HepG2 (cell line): ENCODE results near the gene PRR35. TPM values are rescaled to one million over a fixed set of nuclear protein-coding genes. Genes with fewer than 3 reads are reported as not detected.
A peak's percentile ranks its signal among the peaks of the same experiment; 100 is the strongest.

Source experiments
- ATAC-seq: fragments of 200-7000 bp; cut with Tn5 transposase; 3 replicates; pipeline ENCODE4 v1.9.1; 2020; ENCODE audit warnings: mild to moderate bottlenecking, moderate library complexity
- BruUV-seq: library from RNA; stranded (reverse); fragments of 400-500 nt; replicated peaks from 2 replicates; lab custom pipeline; 2021; lab: Mats Ljungman, UMichigan
- CTCF ChIA-PET: fragments of 300-600 bp; formaldehyde crosslinking; extraction: SDS; loops from one replicate; lab custom pipeline; 2021; ENCODE audit warnings: low total read pairs, inconsistent platforms, low intra/inter-chr PET ratio; lab: Yijun Ruan, JAX
- POLR2A ChIA-PET: fragments of 350-600 bp; sonication (Branson Sonifier 250); formaldehyde crosslinking; loops from one replicate; lab custom pipeline; 2020; ENCODE audit warnings: antibody characterized with exemption, inconsistent platforms; lab: Yijun Ruan, JAX
- DNase-seq: peaks from one replicate; pipeline ENCODE4 v3.0.0-alpha.2; 2015; ENCODE audit warnings: low spot score
- FAIRE-seq: peaks from 3 replicates; lab custom pipeline; 2011; peaks lifted over from hg19 to GRCh38; lab: Jason Lieb, UNC
- H2AFZ ChIP-seq: one replicate; pipeline ENCODE4 v1.6.1; 2011; ENCODE audit warnings: low read length, inconsistent platforms
- H3K27ac ChIP-seq: fragments of 300-600 bp; 3 replicates; pipeline ENCODE4 v1.8.0; 2011; ENCODE audit warnings: mixed run types, mild to moderate bottlenecking, mixed read lengths, low read length, inconsistent platforms; ENCODE audit not compliant: insufficient read depth; ENCODE audit errors: extremely low read length
- H3K27me3 ChIP-seq, 2 experiments: fragments of 200-600 bp in 1 of 2; 2 replicates in 1 of 2; 3 replicates in 1 of 2; pipeline versions ENCODE4 v1.6.0 to v1.8.0; 2011; ENCODE audit warnings: low read length in 2 of 2, mild to moderate bottlenecking in 2 of 2, moderate library complexity in 2 of 2, inconsistent platforms in 1 of 2; ENCODE audit not compliant: insufficient read depth in 2 of 2, control insufficient read depth in 1 of 2
- H3K36me3 ChIP-seq, 2 experiments: fragments of 200-600 bp in 1 of 2; replicated peaks in 1 of 2; 2 replicates in 1 of 2; 3 replicates in 1 of 2; pipeline versions ENCODE4 v1.5.1 to v1.8.0; 2011; ENCODE audit warnings: low read length in 2 of 2, inconsistent platforms in 1 of 2; ENCODE audit not compliant: insufficient read depth in 2 of 2, control insufficient read depth in 1 of 2
- H3K4me1 ChIP-seq: 2 replicates; pipeline ENCODE4 v1.5.1; 2012; ENCODE audit warnings: low read length, inconsistent platforms; ENCODE audit not compliant: insufficient read depth
- H3K4me2 ChIP-seq: 2 replicates; pipeline ENCODE4 v1.6.0; 2011; ENCODE audit warnings: low read depth, low read length, inconsistent platforms
- H3K4me3 ChIP-seq, 3 experiments: fragments of 200-600 bp in 1 of 3; sonication (generic), shearing (Covaris generic) in 1 of 3; replicated peaks in 1 of 3; 2 replicates each; pipeline ENCODE4 v1.5.1; 2011 to 2016; ENCODE audit warnings: low read length in 3 of 3, inconsistent platforms in 2 of 3, low read depth in 2 of 3, mild to moderate bottlenecking in 2 of 3, control low read depth in 1 of 3, mixed read lengths in 1 of 3; ENCODE audit not compliant: insufficient read depth in 1 of 3
- H3K79me2 ChIP-seq: one replicate; pipeline ENCODE4 v1.6.1; 2011; ENCODE audit warnings: low read length, inconsistent platforms; ENCODE audit not compliant: insufficient read depth
- H3K9ac ChIP-seq: 2 replicates; pipeline ENCODE4 v1.6.0; 2011; ENCODE audit warnings: mild to moderate bottlenecking, low read depth, low read length, inconsistent platforms; ENCODE audit not compliant: insufficient read depth
- H3K9me3 ChIP-seq: 2 replicates; pipeline ENCODE4 v1.5.1; 2012; ENCODE audit warnings: mild to moderate bottlenecking, low read length
- H4K20me1 ChIP-seq: 2 replicates; pipeline ENCODE4 v1.6.0; 2011; ENCODE audit warnings: inconsistent platforms, mild to moderate bottlenecking, low read length, moderate library complexity; ENCODE audit not compliant: insufficient read depth
- DPF2 ChIP-seq: sonication (generic); formaldehyde crosslinking; IDR thresholded peaks from 2 replicates; pipeline ENCODE4 v1.4.0; 2020; ENCODE audit warnings: mild to moderate bottlenecking, low read depth, missing genetic modification reagents, borderline replicate concordance
- KLF16 ChIP-seq, 2 experiments: sonication (generic) in 1 of 2; formaldehyde crosslinking in 1 of 2; IDR thresholded peaks; 2 replicates each; pipeline versions ENCODE4 v1.6.1 to v1.8.0; 2016 to 2023; ENCODE audit warnings: missing genetic modification reagents in 2 of 2, missing compliant biosample characterization in 1 of 2
- NRL ChIP-seq: sonication (generic); formaldehyde crosslinking; IDR thresholded peaks from 2 replicates; pipeline ENCODE4 v1.5.0; 2020; ENCODE audit warnings: missing genetic modification reagents, mild to moderate bottlenecking, moderate library complexity, borderline replicate concordance
- TP53 ChIP-seq: sonication (generic); formaldehyde crosslinking; conservative IDR thresholded peaks from 2 replicates; pipeline ENCODE4 v1.4.0; 2020; ENCODE audit warnings: missing genetic modification reagents
- ZNF263 ChIP-seq: sonication (generic); formaldehyde crosslinking; IDR thresholded peaks from 2 replicates; pipeline ENCODE4 v1.4.0; 2020; ENCODE audit warnings: missing genetic modification reagents
- ZNF557 ChIP-seq: sonication (generic); formaldehyde crosslinking; IDR thresholded peaks from 2 replicates; pipeline ENCODE4 v1.4.0; 2020; ENCODE audit warnings: missing genetic modification reagents
- WGBS: methylation state at CpG from one replicate; pipeline ENCODE4 v1.1.6; 2017; ENCODE audit warnings: low lambda C conversion rate; 5-methylcytosine and 5-hydroxymethylcytosine counted together
- in situ Hi-C: cut with HindIII; loops from 2 replicates; pipeline ENCODE4 v1.10.0; 2017; ENCODE audit warnings: low pct_unique_long_range_greater_than_20kb; ENCODE audit not compliant: extremely low pct_ligation_motif_present
- intact Hi-C: fragments of 100-400 bp; cut with micrococcal nuclease; formaldehyde crosslinking; loops from one replicate; pipeline ENCODE4 v1.10.0; 2022; ENCODE audit not compliant: unreplicated experiment
- polyA plus RNA-seq, 8 experiments: library from polyadenylated mRNA; depleted of rRNA in 3 of 8; stranded (reverse) in 7 of 8; unstranded in 1 of 8; fragments of >200 nt; fragmentation: Illumina TruSeq in 4 of 8; extraction: Trizol in 4 of 8; gene quantifications; 2 replicates each; pipeline versions ENCODE4 v1.2.1 to v1.2.3, GENCODE V29; 2011 to 2016; ENCODE audit warnings: low read depth in 4 of 8, missing spikeins in 1 of 8, mixed read lengths in 1 of 8; ENCODE audit not compliant: insufficient read depth in 1 of 8
- total RNA-seq, 5 experiments: library from RNA; depleted of rRNA; stranded (reverse); fragments of >200 nt; fragmentation: Illumina TruSeq; extraction: Trizol; gene quantifications; 2 replicates each; pipeline ENCODE4 v1.2.3, GENCODE V29; 2016; ENCODE audit warnings: low read depth in 1 of 5
- TF ChIP-seq, protein P1 (sequence below): sonication (generic); formaldehyde crosslinking; IDR thresholded peaks from 2 replicates; pipeline ENCODE4 v1.5.0; 2020; ENCODE audit warnings: missing genetic modification reagents, mild to moderate bottlenecking, borderline replicate concordance
- TF ChIP-seq, protein P2 (sequence below): sonication (generic); formaldehyde crosslinking; IDR thresholded peaks from 2 replicates; pipeline ENCODE4 v1.4.0; 2020; ENCODE audit warnings: missing genetic modification reagents
- TF ChIP-seq, protein P3 (sequence below): sonication (generic); formaldehyde crosslinking; conservative IDR thresholded peaks from 2 replicates; pipeline ENCODE4 v1.4.0; 2020; ENCODE audit warnings: mild to moderate bottlenecking, missing genetic modification reagents, moderate library complexity
- TF ChIP-seq, protein P4 (sequence below): sonication (generic); formaldehyde crosslinking; IDR thresholded peaks from 2 replicates; pipeline ENCODE4 v1.5.1; 2020; ENCODE audit warnings: mild to moderate bottlenecking, missing genetic modification reagents, borderline replicate concordance

Gene PRR35
- total and polyA plus RNA-seq, 2 of the 13 experiments (the other 11 are each of a cell fraction or from before 2014, with no cell fraction given), result 0.07 to 0.16 TPM

DNA sequence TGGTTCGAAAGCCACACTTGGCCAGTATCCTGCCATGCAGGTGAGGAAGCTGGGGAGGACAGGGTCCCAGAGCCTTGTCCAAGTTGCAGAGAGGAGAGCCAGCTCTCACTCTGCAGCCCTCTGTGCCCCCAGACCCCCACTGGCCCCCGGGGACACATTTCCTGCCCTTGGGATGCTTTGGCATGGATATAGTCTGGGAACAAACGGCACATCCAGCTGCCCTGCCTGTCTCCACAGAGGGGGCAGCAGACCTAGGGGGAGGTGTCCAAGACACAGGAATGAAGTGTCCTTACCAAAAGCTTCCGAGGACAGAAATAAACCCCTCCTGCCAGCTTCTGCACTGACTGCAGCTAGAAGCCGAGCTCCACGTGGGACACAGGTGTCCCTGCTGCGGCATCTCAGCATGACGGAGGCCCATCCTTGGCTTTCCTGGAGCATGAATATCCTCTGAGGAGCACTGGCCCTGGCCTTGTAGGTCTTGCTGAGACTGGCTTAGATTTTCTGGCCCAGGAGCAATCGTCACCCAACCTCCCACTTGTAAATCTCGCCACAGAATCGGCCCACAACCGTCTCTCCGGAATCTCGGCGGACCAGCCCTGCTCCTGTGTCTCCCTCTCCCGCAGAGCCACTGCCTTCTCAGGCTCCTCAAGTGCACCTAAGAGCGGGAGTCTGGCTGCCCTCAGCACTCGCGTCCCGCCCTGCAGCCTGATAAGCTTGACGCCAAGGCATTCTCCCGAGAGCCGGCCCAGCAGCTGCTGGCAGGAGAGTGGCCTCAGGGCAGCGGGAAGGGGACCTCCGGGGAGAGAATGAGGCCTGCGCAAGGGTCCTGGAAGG is 33.8 kb upstream of the PRR35 start:
- Histone ChIP-seq H3K4me2 (peak overlapping the region; percentile 99), H3K36me3 (peaks cover 2 to 5% of the 10 kb centered on the region in 2 experiments; a peak in 2 of 5 replicates), H3K27ac (peak overlapping the region; percentile 72), H3K9me3 (no peaks in the 10 kb centered on the region), H4K20me1 (peaks cover 13% of the 10 kb centered on the region; the same call in 1 of the 2 replicates), H3K4me1 (peaks cover 48% of the 10 kb centered on the region), H3K27me3 (no peaks in the 10 kb centered on the region; a peak in 1 of 5 replicates), H2AFZ (no peak overlapping the region), H3K79me2 (peaks cover 50% of the 10 kb centered on the region), H3K4me3 (peak overlapping the region; percentile 92 to 96 (median 96)), H3K9ac (peak overlapping the region; percentile 98)
- ChIA-PET POLR2A (interaction anchor here (0.7 to 2.7 kb wide), 9 partner anchors 8 to 147 kb away, joined by 3 to 35 read pairs (median 6); partner anchors contain the start of gene PIGQ), CTCF (no interaction called here)
- in situ Hi-C loops, result no loop called here
- intact Hi-C loops, result no loop called here
- TSS peak; percentile 71 for BruUV-seq
- FAIRE-seq, result no peak
- DNase-seq, result no peak
- 2% methylated on average over 19 of the region's 26 CpGs for WGBS
- ATAC-seq, result peak; percentile 16
- TF ChIP-seq, protein P1, sequence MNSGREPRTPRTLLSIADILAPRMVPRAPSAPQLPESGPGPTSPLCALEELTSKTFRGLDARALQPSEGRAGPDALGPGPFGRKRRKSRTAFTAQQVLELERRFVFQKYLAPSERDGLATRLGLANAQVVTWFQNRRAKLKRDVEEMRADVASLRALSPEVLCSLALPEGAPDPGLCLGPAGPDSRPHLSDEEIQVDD (CRISPR knock-in tag), result peak; percentile 5; the same call in 1 of the 2 replicates
- TF ChIP-seq KLF16 (CRISPR knock-in tag; IDR thresholded peaks at IDR 0.05) (no peak), ZNF263 (CRISPR knock-in tag) (0 out of 2 replicates have a peak, but pooled peaks have one; percentile 1), DPF2 (CRISPR knock-in tag) (no peak), TP53 (CRISPR knock-in tag) (no peak), ZNF557 (no peak), NRL (CRISPR knock-in tag) (0 out of 2 replicates have a peak, but pooled peaks have one; percentile 18)
- TF ChIP-seq, protein P2, sequence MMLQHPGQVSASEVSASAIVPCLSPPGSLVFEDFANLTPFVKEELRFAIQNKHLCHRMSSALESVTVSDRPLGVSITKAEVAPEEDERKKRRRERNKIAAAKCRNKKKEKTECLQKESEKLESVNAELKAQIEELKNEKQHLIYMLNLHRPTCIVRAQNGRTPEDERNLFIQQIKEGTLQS (CRISPR knock-in tag), result no peak
- TF ChIP-seq, protein P3, sequence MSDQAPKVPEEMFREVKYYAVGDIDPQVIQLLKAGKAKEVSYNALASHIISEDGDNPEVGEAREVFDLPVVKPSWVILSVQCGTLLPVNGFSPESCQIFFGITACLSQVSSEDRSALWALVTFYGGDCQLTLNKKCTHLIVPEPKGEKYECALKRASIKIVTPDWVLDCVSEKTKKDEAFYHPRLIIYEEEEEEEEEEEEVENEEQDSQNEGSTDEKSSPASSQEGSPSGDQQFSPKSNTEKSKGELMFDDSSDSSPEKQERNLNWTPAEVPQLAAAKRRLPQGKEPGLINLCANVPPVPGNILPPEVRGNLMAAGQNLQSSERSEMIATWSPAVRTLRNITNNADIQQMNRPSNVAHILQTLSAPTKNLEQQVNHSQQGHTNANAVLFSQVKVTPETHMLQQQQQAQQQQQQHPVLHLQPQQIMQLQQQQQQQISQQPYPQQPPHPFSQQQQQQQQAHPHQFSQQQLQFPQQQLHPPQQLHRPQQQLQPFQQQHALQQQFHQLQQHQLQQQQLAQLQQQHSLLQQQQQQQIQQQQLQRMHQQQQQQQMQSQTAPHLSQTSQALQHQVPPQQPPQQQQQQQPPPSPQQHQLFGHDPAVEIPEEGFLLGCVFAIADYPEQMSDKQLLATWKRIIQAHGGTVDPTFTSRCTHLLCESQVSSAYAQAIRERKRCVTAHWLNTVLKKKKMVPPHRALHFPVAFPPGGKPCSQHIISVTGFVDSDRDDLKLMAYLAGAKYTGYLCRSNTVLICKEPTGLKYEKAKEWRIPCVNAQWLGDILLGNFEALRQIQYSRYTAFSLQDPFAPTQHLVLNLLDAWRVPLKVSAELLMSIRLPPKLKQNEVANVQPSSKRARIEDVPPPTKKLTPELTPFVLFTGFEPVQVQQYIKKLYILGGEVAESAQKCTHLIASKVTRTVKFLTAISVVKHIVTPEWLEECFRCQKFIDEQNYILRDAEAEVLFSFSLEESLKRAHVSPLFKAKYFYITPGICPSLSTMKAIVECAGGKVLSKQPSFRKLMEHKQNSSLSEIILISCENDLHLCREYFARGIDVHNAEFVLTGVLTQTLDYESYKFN (CRISPR knock-in tag), result no peak
- TF ChIP-seq, protein P4, sequence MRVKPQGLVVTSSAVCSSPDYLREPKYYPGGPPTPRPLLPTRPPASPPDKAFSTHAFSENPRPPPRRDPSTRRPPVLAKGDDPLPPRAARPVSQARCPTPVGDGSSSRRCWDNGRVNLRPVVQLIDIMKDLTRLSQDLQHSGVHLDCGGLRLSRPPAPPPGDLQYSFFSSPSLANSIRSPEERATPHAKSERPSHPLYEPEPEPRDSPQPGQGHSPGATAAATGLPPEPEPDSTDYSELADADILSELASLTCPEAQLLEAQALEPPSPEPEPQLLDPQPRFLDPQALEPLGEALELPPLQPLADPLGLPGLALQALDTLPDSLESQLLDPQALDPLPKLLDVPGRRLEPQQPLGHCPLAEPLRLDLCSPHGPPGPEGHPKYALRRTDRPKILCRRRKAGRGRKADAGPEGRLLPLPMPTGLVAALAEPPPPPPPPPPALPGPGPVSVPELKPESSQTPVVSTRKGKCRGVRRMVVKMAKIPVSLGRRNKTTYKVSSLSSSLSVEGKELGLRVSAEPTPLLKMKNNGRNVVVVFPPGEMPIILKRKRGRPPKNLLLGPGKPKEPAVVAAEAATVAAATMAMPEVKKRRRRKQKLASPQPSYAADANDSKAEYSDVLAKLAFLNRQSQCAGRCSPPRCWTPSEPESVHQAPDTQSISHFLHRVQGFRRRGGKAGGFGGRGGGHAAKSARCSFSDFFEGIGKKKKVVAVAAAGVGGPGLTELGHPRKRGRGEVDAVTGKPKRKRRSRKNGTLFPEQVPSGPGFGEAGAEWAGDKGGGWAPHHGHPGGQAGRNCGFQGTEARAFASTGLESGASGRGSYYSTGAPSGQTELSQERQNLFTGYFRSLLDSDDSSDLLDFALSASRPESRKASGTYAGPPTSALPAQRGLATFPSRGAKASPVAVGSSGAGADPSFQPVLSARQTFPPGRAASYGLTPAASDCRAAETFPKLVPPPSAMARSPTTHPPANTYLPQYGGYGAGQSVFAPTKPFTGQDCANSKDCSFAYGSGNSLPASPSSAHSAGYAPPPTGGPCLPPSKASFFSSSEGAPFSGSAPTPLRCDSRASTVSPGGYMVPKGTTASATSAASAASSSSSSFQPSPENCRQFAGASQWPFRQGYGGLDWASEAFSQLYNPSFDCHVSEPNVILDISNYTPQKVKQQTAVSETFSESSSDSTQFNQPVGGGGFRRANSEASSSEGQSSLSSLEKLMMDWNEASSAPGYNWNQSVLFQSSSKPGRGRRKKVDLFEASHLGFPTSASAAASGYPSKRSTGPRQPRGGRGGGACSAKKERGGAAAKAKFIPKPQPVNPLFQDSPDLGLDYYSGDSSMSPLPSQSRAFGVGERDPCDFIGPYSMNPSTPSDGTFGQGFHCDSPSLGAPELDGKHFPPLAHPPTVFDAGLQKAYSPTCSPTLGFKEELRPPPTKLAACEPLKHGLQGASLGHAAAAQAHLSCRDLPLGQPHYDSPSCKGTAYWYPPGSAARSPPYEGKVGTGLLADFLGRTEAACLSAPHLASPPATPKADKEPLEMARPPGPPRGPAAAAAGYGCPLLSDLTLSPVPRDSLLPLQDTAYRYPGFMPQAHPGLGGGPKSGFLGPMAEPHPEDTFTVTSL (CRISPR knock-in tag), result no peak
